DOHH2 (cell line): Measurements from ENCODE around the gene SEC23B.

Source experiments
- H3F3A ChIP-seq: fragments of 200-600 bp; sonication (generic), shearing (Covaris generic); 2 replicates; pipeline ENCODE4 v1.6.0; 2016; ENCODE audit warnings: antibody characterized with exemption, mild to moderate bottlenecking; ENCODE audit not compliant: control insufficient read depth, insufficient read depth
- H3K27ac ChIP-seq: fragments of 200-600 bp; sonication (generic); 2 replicates; pipeline ENCODE4 v1.5.1; 2014; ENCODE audit warnings: low read depth, mild to moderate bottlenecking, low read length, moderate library complexity
- H3K27me3 ChIP-seq: fragments of 200-600 bp; sonication (generic); 2 replicates; pipeline ENCODE4 v1.6.1; 2014; ENCODE audit warnings: mild to moderate bottlenecking, low read length, mixed read lengths; ENCODE audit not compliant: control insufficient read depth
- H3K36me3 ChIP-seq: fragments of 200-600 bp; sonication (generic); 2 replicates; pipeline ENCODE4 v1.6.1; 2014; ENCODE audit warnings: mild to moderate bottlenecking, low read length, moderate library complexity, mixed read lengths; ENCODE audit not compliant: control insufficient read depth
- H3K4me1 ChIP-seq: fragments of 200-600 bp; sonication (generic); 2 replicates; pipeline ENCODE4 v1.6.1; 2014; ENCODE audit warnings: mild to moderate bottlenecking, low read length, mixed read lengths; ENCODE audit not compliant: control insufficient read depth
- H3K4me2 ChIP-seq: fragments of 200-600 bp; sonication (generic); 2 replicates; pipeline ENCODE4 v1.6.0; 2014; ENCODE audit warnings: mild to moderate bottlenecking, low read length, moderate library complexity
- H3K4me3 ChIP-seq: fragments of 200-600 bp; sonication (generic); 2 replicates; pipeline ENCODE4 v1.5.1; 2014; ENCODE audit warnings: mild to moderate bottlenecking, low read length, mixed read lengths
- H3K79me2 ChIP-seq: fragments of 200-600 bp; sonication (generic); 2 replicates; pipeline ENCODE4 v1.6.1; 2014; ENCODE audit warnings: mild to moderate bottlenecking, low read length, mixed read lengths; ENCODE audit not compliant: control insufficient read depth
- H3K9me2 ChIP-seq: fragments of 200-600 bp; sonication (generic); replicated peaks from 2 replicates; pipeline ENCODE4 v1.6.1; 2014; ENCODE audit warnings: mild to moderate bottlenecking, low read length, mixed read lengths; ENCODE audit not compliant: control insufficient read depth
- H3K9me3 ChIP-seq: fragments of 200-600 bp; sonication (generic); 2 replicates; pipeline ENCODE4 v1.6.1; 2014; ENCODE audit warnings: antibody characterized with exemption, low read length, mixed read lengths; ENCODE audit not compliant: control insufficient read depth, insufficient read depth
- H4K20me1 ChIP-seq: fragments of 200-600 bp; sonication (generic); 2 replicates; pipeline ENCODE4 v1.6.0; 2014; ENCODE audit warnings: low read depth, mild to moderate bottlenecking, antibody characterized with exemption, low read length, moderate library complexity; ENCODE audit not compliant: control insufficient read depth, insufficient read depth
- CTCF ChIP-seq: fragments of 200-600 bp; sonication (generic); IDR thresholded peaks from one replicate; pipeline ENCODE4 v1.5.1; 2014; ENCODE audit warnings: antibody characterized with exemption, mild to moderate bottlenecking, low read depth, low read length; ENCODE audit not compliant: poor library complexity, severe bottlenecking
- EZH2phosphoT487 ChIP-seq: fragments of 200-600 bp; sonication (generic); IDR thresholded peaks from 2 replicates; pipeline ENCODE4 v1.6.1; 2017; ENCODE audit warnings: borderline replicate concordance, mild to moderate bottlenecking, antibody characterized with exemption, low read length, moderate library complexity, mixed read lengths

SEC23B gene

GRCh38 chr20:18567739-18568091 is 60.0 kb downstream of the SEC23B start:
- peak overlapping the region; percentile 44 for H3K27ac ChIP-seq
- peaks cover 17% of the 10 kb centered on the region for H3K4me1 ChIP-seq
- no peaks in the 10 kb centered on the region for H3K27me3 ChIP-seq
- H3K4me3 ChIP-seq: peak overlapping the region; percentile 90
- no peaks in the 10 kb centered on the region for H3K9me2 ChIP-seq
- H4K20me1 ChIP-seq: no peaks in the 10 kb centered on the region
- peak overlapping the region; percentile 98 for H3K4me2 ChIP-seq
- no peak for TF ChIP-seq CTCF
- no peak for TF ChIP-seq EZH2phosphoT487
- H3K36me3 ChIP-seq: peaks cover 32% of the 10 kb centered on the region
- H3F3A ChIP-seq: peaks cover 3% of the 10 kb centered on the region; the same call in 1 of the 2 replicates
- H3K79me2 ChIP-seq: peaks cover 36% of the 10 kb centered on the region
- H3K9me3 ChIP-seq: no peaks in the 10 kb centered on the region

- Histone ChIP-seq H3K9me3 (no peaks in the 10 kb centered on the region), H3K79me2 (peaks cover 36% of the 10 kb centered on the region), H3K36me3 (peaks cover 32% of the 10 kb centered on the region), H4K20me1 (no peaks in the 10 kb centered on the region), H3K27ac (no peak overlapping the region), H3K9me2 (no peaks in the 10 kb centered on the region), H3K27me3 (no peaks in the 10 kb centered on the region), H3K4me3 (no peak overlapping the region), H3F3A (no peaks in the 10 kb centered on the region; the same call in 1 of the 2 replicates), H3K4me2 (no peak overlapping the region), H3K4me1 (peaks cover 17% of the 10 kb centered on the region)
- TF ChIP-seq CTCF: no peak
- TF ChIP-seq EZH2phosphoT487: no peak
Observed at GRCh38 chr20:18571009-18571408, 63.3 kb downstream of the SEC23B start.

- no peak overlapping the region for H3K4me2 ChIP-seq
- TF ChIP-seq EZH2phosphoT487 (no peak), CTCF (no peak)
Observed at GRCh38 chr20:18571578-18571977, 63.8 kb downstream of the SEC23B start.

More at GRCh38 chr20:18571578-18571977, 63.8 kb downstream of the SEC23B start:
- Histone ChIP-seq H3K27ac (no peak overlapping the region), H3F3A (no peaks in the 10 kb centered on the region; the same call in 1 of the 2 replicates), H3K4me3 (no peak overlapping the region), H3K36me3 (peaks cover 31% of the 10 kb centered on the region), H3K79me2 (peaks cover 32% of the 10 kb centered on the region), H3K27me3 (no peaks in the 10 kb centered on the region), H3K9me2 (no peaks in the 10 kb centered on the region), H3K4me1 (peaks cover 12% of the 10 kb centered on the region), H3K9me3 (no peaks in the 10 kb centered on the region), H4K20me1 (no peaks in the 10 kb centered on the region)
